Neural crest cell (in vitro differentiated cells): Measurements from ENCODE around the gene CHD1. TPM values are rescaled to one million over a fixed set of nuclear protein-coding genes. Genes with fewer than 3 reads are reported as not detected.

Source experiments
- DNase-seq: peaks from one replicate; pipeline ENCODE4 v3.0.0; 2021; ENCODE audit warnings: low read depth, mixed read lengths, low spot score
- H3K27ac Mint-ChIP-seq: one replicate; pipeline ENCODE4 v1.8.0; 2021; ENCODE audit warnings: mild to moderate bottlenecking, mixed read lengths; ENCODE audit not compliant: unreplicated experiment
- H3K27me3 Mint-ChIP-seq: 2 replicates; pipeline ENCODE4 v1.8.0; 2021; ENCODE audit warnings: low read depth, mild to moderate bottlenecking, mixed read lengths
- H3K36me3 Mint-ChIP-seq: 2 replicates; pipeline ENCODE4 v1.8.0; 2021; ENCODE audit warnings: low read depth, mild to moderate bottlenecking, mixed read lengths
- H3K4me1 Mint-ChIP-seq: 2 replicates; pipeline ENCODE4 v1.8.0; 2021; ENCODE audit warnings: mixed read lengths
- H3K4me3 Mint-ChIP-seq: one replicate; pipeline ENCODE4 v1.8.0; 2021; ENCODE audit warnings: mild to moderate bottlenecking, mixed read lengths
- H3K9me3 Mint-ChIP-seq: 2 replicates; pipeline ENCODE4 v1.8.0; 2021; ENCODE audit warnings: mixed read lengths
- CTCF ChIP-seq: fragments of 200-600 bp; sonication (generic); conservative IDR thresholded peaks from 2 replicates; pipeline ENCODE4 v1.5.0; 2021; ENCODE audit warnings: antibody characterized with exemption, mild to moderate bottlenecking
- total RNA-seq: library from RNA; stranded (reverse); gene quantifications from 2 replicates; pipeline ENCODE4 v1.2.1, GENCODE V29; 2021

CHD1 gene
- total RNA-seq, 1 donor from 2014 or later: 72.0 TPM

GRCh38 chr5:98969400-98969799, 40.6 kb upstream of the CHD1 start:
- Mint-ChIP-seq H3K27me3 (no peaks in the 10 kb centered on the region), H3K4me1 (peaks cover 8% of the 10 kb centered on the region), H3K36me3 (peaks cover 16% of the 10 kb centered on the region), H3K9me3 (peaks cover 8% of the 10 kb centered on the region), H3K4me3 (no peak overlapping the region), H3K27ac (no peak overlapping the region)
- TF ChIP-seq CTCF: no peak
- DNase-seq: no peak

GRCh38 chr5:98968056-98968564, 39.3 kb upstream of the CHD1 start:
- H3K27me3 Mint-ChIP-seq: no peaks in the 10 kb centered on the region
- no peak for TF ChIP-seq CTCF
- H3K36me3 Mint-ChIP-seq: peaks cover 16% of the 10 kb centered on the region
- no peak overlapping the region for H3K27ac Mint-ChIP-seq
- H3K4me3 Mint-ChIP-seq: no peak overlapping the region
- peaks cover 13% of the 10 kb centered on the region for H3K9me3 Mint-ChIP-seq
- DNase-seq: no peak
- peaks cover 18% of the 10 kb centered on the region for H3K4me1 Mint-ChIP-seq

GRCh38 chr5:98965226-98965625, 36.4 kb upstream of the CHD1 start:
- TF ChIP-seq CTCF: no peak
- no peaks in the 10 kb centered on the region for H3K27me3 Mint-ChIP-seq
- no peak overlapping the region for H3K4me3 Mint-ChIP-seq
- no peak overlapping the region for H3K27ac Mint-ChIP-seq
- no peak for DNase-seq
- H3K4me1 Mint-ChIP-seq: peaks cover 28% of the 10 kb centered on the region
- H3K36me3 Mint-ChIP-seq: peaks cover 18% of the 10 kb centered on the region
- H3K9me3 Mint-ChIP-seq: peaks cover 11% of the 10 kb centered on the region

- Mint-ChIP-seq H3K4me1 (peaks cover 28% of the 10 kb centered on the region), H3K36me3 (peaks cover 18% of the 10 kb centered on the region), H3K4me3 (no peak overlapping the region), H3K27me3 (no peaks in the 10 kb centered on the region), H3K9me3 (peaks cover 11% of the 10 kb centered on the region), H3K27ac (no peak overlapping the region)
- no peak for DNase-seq
- no peak for TF ChIP-seq CTCF
Observed at GRCh38 chr5:98964621-98965020, 35.8 kb upstream of the CHD1 start.

GRCh38 chr5:98963019-98963418, 34.2 kb upstream of the CHD1 start:
- no peak for DNase-seq
- Mint-ChIP-seq H3K36me3 (peaks cover 16% of the 10 kb centered on the region), H3K4me3 (no peak overlapping the region), H3K9me3 (peaks cover 8% of the 10 kb centered on the region), H3K27me3 (no peaks in the 10 kb centered on the region), H3K4me1 (peaks cover 28% of the 10 kb centered on the region), H3K27ac (no peak overlapping the region)
- TF ChIP-seq CTCF: no peak
